ENCODE results near the gene JMJD7. TPM values are rescaled to one million over a fixed set of nuclear protein-coding genes. Genes with fewer than 3 reads are reported as not detected.

The JMJD7 gene
- total RNA-seq, 1 donor from 2014 or later, result 17.7 TPM

GRCh38 chr15:41881550-41881919, 53.6 kb downstream of the JMJD7 start:
- intact Hi-C loops (cut with micrococcal nuclease), result no loop called here

- intact Hi-C loops (cut with micrococcal nuclease), result no loop called here
Observed at GRCh38 chr15:41881920-41882688, 54.2 kb downstream of the JMJD7 start.

GRCh38 chr15:41882689-41883483, 55.0 kb downstream of the JMJD7 start:
- intact Hi-C loops (cut with micrococcal nuclease), result no loop called here

- intact Hi-C loops (cut with micrococcal nuclease), result no loop called here
Observed at GRCh38 chr15:41883484-41883825, 55.6 kb downstream of the JMJD7 start.

- intact Hi-C loops (cut with micrococcal nuclease), result no loop called here
Observed at GRCh38 chr15:41884458-41884857, 56.6 kb downstream of the JMJD7 start.

- intact Hi-C loops (cut with micrococcal nuclease), result no loop called here
Observed at GRCh38 chr15:41885321-41885720, 57.4 kb downstream of the JMJD7 start.

- intact Hi-C loops (cut with micrococcal nuclease), result no loop called here
Observed at GRCh38 chr15:41885841-41886240, 57.9 kb downstream of the JMJD7 start.

- intact Hi-C loops (cut with micrococcal nuclease), result no loop called here
Observed at GRCh38 chr15:41886741-41887140, 58.8 kb downstream of the JMJD7 start.

GRCh38 chr15:41887161-41887560, 59.3 kb downstream of the JMJD7 start:
- intact Hi-C loops (cut with micrococcal nuclease), result no loop called here

Other genes starting within 250 kb of the JMJD7 start
- 38.0 and 40.2 TPM in 2 replicates for gene MGA, start 167.7 kb upstream of the JMJD7 start, total RNA-seq
- gene MAPKBP1, start 53.6 kb upstream of the JMJD7 start, total RNA-seq, result 39.7 and 39.8 TPM in 2 replicates
- 8.6 and 11.1 TPM in 2 replicates for gene PLA2G4B, start 10.8 kb downstream of the JMJD7 start, total RNA-seq
- 0.59 and 1.0 TPM in 2 replicates for gene SPTBN5, start 66.0 kb downstream of the JMJD7 start, total RNA-seq
- gene EHD4, start 144.5 kb downstream of the JMJD7 start, total RNA-seq, result 9.1 and 9.7 TPM in 2 replicates
- not detected in 2 replicates for gene PLA2G4E, start 192.9 kb downstream of the JMJD7 start, total RNA-seq